Amniotic epithelial cell (primary cell): Measurements from ENCODE around the gene RAD18.

Experiments used
- DNase-seq: peaks from one replicate; pipeline ENCODE4 v3.0.0-alpha.2; 2010; ENCODE audit warnings: low read depth

Gene RAD18

DNA sequence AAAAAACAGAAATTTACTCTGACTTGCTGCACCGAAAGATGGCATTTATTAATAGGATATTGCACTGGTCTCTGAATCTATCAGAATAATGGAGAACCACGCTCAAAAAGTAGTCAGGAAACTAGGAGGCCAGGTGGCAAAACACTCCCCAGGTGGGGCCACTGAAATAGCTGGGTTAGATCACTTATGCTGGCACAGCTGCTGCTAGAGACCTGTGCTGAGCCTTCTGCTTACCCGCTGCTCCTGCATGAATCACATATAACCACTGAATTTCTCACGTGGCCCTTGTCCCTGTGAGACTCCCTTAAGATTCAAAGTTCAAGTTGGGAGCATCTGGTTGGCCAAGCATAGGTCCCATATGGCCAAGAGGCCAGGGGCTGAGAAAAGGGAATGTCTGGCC lies 127.9 kb downstream of the RAD18 start:
- no peak for DNase-seq

DNA sequence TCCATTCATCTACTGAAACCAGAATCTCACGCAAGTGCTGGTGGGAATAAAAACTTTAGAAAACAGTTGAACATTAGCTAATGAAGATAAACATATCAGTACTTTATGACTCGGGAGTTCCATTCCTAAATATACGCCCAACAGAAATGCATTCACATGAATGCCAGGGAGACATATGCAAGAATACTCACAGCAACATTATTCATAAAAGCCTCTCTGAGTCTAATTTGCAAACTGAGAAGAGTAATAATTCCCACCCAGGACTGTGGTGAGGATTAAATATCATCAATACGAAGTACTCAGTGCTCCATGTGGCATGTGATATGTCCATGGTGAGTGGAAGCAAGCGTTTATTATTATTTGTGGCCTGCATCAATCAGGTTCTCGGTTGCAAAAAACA lies 128.3 kb downstream of the RAD18 start:
- DNase-seq: no peak

DNA sequence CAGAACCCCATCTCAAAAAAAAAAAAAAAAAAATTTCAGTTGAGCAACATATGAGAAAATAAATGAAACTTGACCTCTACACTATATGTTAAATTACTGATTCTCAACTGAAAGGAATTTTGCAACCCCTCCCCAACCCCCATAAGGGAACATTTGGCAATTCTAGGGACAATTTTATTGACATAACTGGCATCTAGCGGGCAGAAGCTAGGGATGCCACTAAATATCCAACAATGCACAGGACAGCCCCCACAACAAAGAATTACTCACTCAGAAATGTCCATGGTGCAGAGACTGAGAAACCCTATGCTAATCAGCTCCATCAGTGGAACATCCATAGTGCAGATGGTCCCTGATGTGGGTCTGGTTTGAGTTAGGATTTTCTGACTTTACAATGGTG lies 135.6 kb downstream of the RAD18 start:
- no peak for DNase-seq
